ENCODE data around the gene ALPL.

- TF ChIP-seq CTCF (IDR thresholded peaks at IDR 0.05; ENCODE audit: low read length): no peak
- no peak for TF ChIP-seq EZH2 (IDR thresholded peaks at IDR 0.05; ENCODE audit: borderline replicate concordance, low read length)
These were observed 100.8 kb downstream of the ALPL start for GRCh38 chr1:21610027-21610426.
